NOMO-1 (cell line): Measurements from ENCODE around the gene C2orf69.

Experiments
- DNase-seq, 2 experiments: peaks; one replicate each; lab custom pipeline; 2025; ENCODE audit not compliant: unreplicated experiment in 2 of 2; lab: John Stamatoyannopoulos, UW

C2orf69 gene, protein sequence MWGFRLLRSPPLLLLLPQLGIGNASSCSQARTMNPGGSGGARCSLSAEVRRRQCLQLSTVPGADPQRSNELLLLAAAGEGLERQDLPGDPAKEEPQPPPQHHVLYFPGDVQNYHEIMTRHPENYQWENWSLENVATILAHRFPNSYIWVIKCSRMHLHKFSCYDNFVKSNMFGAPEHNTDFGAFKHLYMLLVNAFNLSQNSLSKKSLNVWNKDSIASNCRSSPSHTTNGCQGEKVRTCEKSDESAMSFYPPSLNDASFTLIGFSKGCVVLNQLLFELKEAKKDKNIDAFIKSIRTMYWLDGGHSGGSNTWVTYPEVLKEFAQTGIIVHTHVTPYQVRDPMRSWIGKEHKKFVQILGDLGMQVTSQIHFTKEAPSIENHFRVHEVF

DNA sequence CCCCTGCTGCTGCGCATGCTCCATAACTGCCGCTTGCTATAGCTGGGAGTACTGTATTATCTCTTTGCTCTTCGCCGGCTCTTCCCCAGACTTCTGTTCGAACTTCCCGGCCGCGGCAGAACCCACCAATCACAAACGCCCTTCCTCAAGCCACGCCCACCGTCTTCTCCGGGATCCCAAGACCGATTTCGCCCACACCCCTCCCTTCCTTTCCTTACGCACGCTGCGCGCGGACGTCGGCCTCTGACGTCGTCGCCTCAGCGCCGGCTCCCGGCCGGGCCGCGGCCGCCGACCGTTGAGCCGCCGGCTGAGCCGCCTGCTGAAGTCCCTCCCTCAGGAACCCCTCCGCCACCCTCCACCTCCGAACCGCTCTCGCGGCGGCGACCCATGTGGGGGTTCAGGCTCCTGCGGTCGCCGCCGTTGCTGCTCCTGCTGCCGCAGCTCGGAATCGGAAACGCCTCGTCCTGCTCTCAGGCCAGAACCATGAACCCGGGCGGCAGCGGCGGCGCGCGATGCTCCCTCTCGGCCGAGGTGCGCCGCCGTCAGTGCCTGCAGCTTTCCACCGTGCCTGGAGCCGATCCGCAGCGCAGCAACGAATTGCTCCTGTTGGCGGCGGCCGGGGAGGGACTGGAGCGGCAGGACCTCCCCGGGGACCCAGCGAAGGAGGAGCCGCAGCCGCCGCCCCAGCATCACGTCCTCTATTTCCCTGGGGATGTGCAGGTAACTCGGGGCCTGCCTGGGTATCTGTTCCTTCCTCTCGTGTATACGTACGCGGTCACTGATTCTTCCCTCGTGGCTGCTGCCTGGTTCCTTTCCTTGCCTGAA is at the start of gene C2orf69:
Gene C2orf69 (plus strand): TSS at position 242 of the 825 bp plus-strand sequence. CDS start 146 bp downstream, at position 388.
- DNase-seq, result peak; percentile 91 to 99

DNA sequence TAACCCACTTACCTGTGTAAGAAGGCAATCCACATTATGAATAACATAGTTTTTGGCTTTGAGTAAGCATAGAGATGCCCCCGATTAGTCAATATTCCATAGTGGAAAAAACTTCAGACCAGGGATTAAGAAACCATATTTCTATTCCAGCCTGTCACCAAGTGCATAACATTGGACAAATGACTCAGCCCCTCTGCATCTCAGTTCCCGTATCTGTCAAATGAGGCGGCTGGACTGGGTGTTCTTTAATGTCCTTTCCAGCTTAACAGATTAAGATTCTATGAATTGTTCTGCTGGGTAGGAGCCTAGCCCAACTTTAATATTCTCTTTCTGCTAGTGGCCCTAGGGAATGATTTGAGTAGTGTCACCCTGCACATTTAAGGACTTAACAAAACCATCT is 48.3 kb upstream of the C2orf69 start:
- DNase-seq, result no peak

DNA sequence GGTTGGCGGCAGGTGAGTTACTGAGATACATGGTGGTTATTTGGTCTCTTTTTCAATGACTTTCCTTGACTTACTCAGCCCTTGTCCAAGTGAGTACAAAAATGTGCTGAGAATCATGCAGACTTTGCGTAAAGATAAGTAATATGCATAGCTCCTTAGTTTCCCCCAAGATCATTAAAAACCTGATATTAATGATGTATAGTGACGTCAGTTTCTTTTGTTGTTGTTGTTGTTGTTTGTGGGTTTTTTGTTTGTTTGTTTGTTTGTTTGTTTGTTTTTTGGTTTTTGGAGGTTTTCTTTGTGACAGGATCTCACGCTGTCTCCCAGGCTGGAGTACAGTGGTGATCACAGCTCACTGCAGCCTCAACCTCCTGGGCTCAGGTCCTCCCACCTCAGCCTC is 45.2 kb upstream of the C2orf69 start:
- DNase-seq, result no peak

DNA sequence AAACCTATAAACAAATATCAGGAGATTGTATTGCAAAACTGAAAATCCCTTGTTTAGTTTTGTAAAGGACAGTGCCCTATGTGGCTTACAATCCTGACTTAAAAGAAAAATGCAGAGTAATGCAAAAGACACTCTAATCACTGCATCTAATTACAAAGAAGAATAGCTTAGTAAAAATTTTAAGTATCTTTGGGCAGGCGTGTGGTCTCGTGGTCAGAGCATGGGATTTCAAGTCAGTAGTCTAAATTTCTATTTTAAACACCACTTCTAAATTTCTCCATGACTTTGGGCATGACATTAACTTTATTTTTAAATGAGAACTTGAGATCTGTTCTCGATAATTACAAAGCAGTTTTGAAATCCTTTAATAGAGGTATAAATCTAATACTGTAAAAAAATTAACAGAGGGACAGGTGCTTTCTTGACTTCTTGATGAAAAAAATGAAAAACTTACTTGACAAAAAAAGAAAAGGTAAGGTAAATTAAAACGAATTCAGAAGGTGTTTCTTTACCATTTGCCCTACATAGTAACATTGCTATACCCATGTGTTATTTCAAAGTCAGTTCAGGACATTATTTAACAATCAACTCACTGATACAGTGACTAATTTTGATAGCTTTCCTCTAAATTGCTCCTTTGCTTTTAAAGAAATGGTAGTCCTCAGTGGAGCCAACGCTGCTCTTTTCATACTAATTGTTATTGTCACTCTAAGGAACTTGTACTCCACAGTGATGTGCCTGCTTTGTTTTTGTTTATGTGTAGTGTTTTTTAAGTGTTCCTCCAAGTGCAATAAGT is 42.5 kb upstream of the C2orf69 start:
- DNase-seq, result no peak

DNA sequence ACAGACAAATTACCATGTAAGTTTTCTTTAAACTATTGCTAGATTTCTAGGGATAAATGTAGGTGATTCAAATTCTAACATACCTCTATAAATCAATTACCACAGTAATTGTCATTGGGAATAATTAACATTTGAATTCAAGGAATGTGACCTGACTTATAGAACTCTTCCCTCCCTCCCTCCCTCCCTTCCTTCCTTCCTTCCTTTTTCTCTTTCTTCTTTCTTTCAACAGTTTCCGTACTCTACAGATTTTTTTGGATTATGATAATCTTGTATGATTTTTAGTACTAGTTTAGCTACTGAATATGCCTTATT is 41.9 kb upstream of the C2orf69 start:
- no peak for DNase-seq

DNA sequence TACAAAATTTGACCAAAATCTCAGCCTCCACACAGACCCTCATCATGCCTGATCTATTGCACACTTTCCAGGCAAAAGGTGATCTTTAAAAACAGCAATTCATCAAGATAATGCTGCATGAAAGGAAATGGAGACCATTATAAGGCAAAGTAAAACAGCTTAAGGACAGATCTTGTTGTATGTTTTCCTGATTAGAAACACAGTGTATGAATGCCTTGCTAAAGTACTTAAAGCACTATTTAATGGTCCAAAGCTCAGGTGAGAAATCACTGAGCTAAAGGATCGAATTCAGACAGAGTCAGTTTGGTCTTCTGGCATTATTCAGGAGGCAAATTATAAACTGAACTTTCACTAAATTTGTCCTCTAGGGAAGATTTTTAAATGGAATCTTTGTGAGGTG is 41.4 kb upstream of the C2orf69 start:
- DNase-seq, result no peak

DNA sequence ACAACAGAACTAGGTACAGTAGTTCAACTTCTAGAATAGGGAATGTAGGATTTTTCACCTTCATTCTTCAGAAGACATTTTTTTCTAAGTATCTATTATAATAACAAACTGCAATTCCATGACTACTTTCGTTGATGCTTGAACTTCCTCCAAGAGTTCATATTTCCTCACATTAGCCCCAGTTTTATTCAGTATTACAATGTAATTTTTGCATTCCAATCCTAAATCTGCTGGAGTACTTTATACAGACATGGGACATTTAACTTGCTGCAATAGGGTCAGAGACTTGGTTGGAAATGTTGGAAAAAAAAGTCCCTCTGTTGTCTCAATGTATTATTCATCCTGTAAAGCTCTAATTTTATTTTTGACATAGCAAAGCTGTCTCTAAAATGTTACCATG is 40.5 kb upstream of the C2orf69 start:
- peak in 1 of 2 experiments; percentile 57 for DNase-seq

DNA sequence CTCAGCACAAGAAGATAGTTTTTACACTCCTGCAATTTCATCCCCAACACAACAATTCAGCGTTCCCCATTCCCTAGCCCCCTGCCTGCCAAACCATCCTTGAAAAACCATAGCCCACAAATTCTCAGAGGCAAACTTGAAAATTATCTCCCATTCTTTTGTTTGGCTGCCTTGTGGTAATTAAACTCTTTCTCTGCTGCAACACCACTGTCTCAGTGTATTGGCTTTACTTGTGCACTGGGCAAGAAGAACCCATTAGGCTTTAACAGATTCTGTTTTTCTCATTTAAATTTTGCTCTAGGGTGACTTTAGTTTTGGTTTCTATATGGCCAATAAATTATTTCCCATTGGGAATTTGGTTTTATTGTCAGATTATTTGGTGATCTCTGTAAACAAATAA is 36.9 kb upstream of the C2orf69 start:
- no peak for DNase-seq

DNA sequence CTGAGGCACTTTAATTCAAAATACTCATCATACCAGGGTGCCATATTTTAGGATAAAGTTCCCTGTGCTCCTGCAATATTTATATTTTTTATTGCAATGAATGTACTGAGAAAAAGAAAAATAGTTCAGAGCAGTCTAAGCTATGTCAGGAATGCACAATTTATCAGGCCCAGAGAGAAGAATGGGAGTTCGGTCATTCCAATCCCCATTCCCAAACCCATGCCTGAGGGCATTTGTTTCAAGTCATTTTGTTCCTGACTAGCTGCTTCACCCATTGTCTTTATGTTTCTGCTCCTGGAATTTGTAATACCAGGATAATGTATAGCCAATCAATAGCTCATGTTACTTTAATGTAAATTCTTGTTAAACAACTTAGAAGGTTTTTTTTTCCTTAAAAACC is 35.7 kb upstream of the C2orf69 start:
- DNase-seq, result no peak

DNA sequence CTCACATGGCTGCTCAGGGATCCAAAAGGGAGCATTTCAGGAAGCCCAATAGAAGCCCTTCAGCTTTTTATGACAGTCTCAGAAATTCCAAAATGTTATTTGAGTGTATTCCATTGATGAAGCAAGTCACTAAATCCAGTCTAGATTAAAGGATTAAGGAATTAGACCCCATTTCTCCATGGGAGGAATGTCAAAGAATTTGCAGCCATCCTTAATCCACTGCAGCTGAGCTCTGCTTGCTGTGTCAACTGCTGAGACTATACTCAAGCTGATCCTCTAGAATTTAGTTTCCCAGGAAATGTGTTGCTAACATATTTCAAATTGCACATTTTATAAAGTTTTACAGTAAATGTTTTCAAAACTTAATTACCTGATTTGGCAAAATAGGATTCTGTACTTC is 28.4 kb upstream of the C2orf69 start:
- DNase-seq, result no peak

DNA sequence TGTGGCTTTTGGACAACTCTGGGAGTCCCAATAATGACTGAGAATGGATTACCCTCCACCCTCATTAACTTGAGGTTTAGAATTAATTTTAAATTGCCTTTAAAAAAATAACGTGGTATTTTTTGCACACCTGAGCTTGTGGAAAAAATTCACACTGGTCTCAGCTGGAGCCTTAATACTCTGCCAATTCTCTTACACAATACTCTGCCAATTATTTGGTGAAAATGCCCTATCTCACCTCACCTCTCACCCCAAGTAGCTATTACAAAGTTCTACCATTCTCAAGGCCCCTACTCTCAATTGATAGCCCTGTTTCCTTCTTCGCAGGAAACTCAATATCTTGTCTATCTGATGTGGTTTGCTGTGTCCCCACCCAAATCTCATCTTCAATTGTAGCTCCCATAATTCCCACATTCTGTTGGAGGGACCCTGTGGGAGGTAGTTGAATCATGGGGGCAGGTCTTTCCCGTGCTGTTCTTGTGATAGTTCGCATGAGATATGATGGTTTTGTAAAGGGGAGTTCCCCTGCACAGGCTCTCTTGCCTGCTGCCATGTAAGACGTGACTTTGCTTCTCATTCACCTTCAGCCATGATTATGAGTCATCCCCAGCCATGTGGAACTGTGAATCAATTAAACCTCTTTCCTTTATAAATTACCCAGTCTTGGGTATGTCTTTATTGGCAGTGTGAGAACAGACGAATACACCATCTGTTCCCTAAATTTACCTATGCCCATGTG is 27.4 kb upstream of the C2orf69 start:
- DNase-seq, result no peak

DNA sequence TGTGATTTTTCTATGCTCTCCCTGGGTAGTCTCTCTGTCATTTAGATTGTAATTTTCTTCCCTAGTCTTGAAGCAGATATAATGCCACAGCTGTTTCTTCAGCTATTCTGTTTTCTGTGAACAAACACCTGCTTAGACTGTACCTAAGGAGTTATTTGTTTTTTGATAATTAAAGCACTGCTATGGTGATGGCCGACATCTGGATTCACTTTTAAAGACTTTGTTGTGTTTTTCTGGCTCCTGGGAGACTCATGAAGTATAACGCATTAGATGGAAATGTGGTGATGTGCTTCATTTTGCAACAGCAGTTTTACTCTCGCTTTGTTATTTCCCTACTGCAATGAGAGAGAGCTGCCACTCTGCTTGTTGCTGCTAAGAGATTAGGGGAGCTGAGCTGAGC is 15.7 kb upstream of the C2orf69 start:
- DNase-seq, result no peak

DNA sequence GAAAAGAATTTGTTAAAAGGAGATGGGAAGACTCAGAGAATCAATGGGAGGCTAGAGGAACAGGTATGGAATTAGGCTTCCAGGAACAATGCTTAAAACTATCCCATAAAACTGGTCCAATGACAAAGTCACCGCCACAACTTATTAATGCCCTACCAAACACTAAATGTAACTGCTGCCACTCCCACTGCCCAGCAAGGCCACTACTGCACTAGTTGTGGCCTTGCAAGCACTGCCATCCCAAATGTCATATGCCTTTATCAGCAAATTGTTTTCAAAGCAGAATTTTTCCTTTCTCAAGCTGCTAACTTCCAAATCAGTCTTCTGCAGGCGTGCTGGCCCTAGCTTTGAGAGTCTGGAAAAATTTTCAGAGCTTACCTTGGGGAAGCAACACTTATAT is 14.5 kb upstream of the C2orf69 start:
- DNase-seq, result no peak

DNA sequence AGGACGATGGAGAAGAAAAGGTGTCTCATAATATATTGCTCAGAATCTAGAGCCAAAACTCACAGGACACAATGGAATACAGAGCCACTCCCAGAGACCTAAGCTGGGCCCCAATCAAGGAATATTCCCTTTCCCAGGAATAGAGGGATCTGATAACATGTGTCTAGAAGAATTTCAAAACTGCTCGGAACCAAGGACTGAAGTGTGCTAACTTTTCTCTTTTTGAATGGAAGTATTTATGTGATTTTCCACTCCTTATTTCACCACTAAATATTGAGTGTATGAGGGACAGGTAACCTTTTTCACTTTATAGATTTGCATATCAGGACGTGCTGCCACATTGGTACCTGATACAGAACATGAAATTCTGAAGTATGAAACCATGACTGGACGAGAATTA is 9.2 kb upstream of the C2orf69 start:
- DNase-seq, result no peak

DNA sequence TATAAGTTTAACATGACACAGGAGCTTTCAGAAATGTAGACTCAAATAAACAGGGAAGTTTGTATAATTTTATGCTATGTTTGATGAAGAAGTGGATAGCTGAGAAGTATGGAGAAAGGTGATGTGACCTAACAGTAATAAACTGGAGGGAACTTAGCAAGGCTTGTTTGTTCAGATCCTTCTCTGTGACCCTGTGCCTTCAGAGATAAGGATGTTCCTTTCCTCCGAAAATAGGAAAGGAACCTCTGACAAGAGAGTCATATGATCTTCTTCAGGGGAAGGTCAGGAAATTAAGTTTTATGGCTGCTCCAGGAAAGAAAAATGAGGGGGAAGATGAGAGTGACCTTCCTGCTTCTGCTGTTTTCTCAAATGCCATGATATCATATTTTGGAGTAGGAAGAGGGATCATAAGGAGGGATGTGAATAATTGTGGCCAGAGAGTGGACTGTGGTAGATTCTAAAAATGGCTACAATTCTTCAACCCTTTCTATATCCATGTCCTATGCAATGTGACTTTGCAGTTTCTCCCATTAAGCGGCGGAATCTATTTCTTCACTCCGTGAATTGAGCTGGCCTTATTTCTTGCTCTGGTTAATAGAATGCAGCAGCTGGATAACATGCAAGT is 8.5 kb upstream of the C2orf69 start:
- DNase-seq, result no peak

DNA sequence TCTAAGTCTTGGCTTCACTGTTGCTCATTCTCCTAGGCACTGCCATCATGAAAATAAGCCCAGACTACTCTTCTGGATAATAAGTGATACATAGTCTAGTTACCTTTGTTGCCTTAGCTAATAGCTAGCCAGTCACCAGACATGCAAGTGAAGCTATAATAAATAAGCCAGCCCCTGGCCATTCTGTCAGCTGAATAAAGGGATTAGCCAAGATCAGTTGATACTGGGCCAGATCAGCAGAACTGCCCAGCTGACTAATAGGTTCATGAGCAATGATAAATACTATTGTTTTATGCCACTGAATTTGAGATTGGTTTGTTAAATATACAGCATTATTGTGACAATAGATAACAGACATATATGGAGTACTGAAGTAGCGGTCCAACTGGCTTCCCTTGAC is 8.0 kb upstream of the C2orf69 start:
- DNase-seq, result no peak

DNA sequence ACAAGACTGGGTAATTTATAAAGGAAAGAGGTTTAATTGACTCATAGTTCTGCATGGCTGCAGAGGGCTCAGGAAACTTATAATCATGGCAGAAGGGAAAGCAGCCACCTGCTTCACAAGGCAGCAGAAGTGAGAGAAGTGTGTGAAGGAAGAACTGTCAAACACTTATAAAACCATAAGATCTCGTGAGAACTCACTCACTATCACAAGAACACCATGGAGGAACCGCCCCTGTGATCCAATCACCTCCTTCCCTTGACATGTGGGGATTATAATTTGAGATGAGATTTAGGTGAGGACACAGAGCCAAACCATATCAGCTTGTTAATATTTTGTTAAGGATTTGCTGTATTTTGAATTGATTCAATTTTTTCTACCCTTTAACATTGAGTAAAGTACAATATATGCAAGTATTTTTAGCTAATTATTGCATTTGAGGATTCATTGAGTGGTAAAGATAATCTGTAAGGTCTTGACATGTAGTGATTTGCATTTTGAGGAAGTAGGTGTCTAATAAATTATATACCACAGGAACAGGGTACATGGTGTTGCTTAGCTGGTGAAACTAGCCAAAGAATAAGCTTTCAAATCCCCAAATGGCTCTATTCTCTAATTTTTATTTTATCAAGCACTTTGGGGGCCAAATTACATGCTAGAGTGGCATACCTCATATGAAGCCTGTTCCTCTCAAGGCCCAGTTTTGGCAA is 3.9 kb upstream of the C2orf69 start:
- DNase-seq, result peak; percentile 56 to 71

DNA sequence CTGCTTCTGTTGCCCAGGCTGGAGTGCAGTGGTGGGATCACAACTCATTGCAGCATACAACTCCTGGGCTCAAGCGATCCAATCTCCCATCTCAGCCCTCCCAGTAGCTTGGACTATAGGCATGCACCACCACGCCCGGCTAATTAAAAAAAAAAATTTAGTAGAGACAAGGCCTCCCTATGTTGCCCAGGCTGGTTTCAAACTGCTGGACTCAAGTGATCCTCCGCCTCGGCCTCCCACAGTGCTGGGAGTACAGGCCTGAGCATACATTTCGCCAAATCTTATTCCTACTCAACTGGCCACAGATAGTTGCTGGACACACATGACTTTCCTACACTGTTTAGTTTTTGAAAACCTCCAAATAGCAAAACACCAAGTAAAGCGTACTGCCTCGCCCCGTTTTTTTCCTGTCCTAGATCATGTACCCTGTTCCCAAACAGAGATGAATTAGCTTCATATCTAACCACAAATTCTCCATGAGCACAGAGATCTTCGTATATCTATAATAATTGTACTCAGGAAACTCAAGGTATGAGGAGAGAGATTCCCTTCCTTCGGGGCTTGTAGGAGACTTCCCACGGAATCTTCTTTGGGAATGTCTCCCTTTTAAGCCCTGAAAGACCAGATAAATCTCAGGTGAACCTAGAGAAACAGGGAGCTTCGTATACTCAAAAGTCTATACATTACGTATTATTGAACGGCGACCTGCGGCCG is 598 bp upstream of the C2orf69 start:
- no peak for DNase-seq

DNA sequence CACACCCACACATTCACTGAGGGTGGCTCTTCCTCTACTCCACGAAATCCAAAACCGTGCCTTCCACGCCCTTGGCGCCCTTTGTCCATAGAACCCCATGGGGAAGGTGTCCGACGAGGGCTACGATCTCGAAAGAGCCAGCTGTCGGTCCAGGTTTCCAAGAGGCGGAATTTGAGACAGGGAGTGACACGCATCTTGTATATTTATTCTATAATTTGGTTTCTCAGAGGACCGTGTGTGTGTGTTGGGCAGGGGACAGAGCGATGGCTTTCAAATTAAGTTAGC is 726 bp downstream of the C2orf69 start:
- DNase-seq, result no peak
